Panc1 (cell line): ENCODE measurements around the gene SLC22A23.

Experiments used
- POLR2AphosphoS5 ChIP-seq: IDR thresholded peaks from 2 replicates; pipeline ENCODE4 v1.6.1; 2012; ENCODE audit warnings: mild to moderate bottlenecking, low read depth, low read length, moderate library complexity
- REST ChIP-seq, 2 experiments: IDR thresholded peaks; 2 replicates each; pipeline ENCODE4 v1.6.1; 2011 to 2012; ENCODE audit warnings: low read depth in 2 of 2, control low read depth in 1 of 2, low read length in 1 of 2, mild to moderate bottlenecking in 1 of 2, moderate library complexity in 1 of 2; ENCODE audit not compliant: insufficient read depth in 1 of 2
- SIN3A ChIP-seq: IDR thresholded peaks from 2 replicates; pipeline ENCODE4 v1.6.1; 2012; ENCODE audit warnings: low read depth, mild to moderate bottlenecking, low read length, moderate library complexity, borderline replicate concordance; ENCODE audit not compliant: insufficient read depth
- TCF7L2 ChIP-seq: IDR thresholded peaks from 2 replicates; pipeline ENCODE4 v1.6.1; 2011; ENCODE audit warnings: mild to moderate bottlenecking, low read depth, low read length, inconsistent platforms
- TF ChIP-seq, protein P1 (sequence below): fragments of 450-650 bp; IDR thresholded peaks from 2 replicates; pipeline ENCODE4 v1.5.1; 2017; ENCODE audit warnings: mild to moderate bottlenecking

DNA sequence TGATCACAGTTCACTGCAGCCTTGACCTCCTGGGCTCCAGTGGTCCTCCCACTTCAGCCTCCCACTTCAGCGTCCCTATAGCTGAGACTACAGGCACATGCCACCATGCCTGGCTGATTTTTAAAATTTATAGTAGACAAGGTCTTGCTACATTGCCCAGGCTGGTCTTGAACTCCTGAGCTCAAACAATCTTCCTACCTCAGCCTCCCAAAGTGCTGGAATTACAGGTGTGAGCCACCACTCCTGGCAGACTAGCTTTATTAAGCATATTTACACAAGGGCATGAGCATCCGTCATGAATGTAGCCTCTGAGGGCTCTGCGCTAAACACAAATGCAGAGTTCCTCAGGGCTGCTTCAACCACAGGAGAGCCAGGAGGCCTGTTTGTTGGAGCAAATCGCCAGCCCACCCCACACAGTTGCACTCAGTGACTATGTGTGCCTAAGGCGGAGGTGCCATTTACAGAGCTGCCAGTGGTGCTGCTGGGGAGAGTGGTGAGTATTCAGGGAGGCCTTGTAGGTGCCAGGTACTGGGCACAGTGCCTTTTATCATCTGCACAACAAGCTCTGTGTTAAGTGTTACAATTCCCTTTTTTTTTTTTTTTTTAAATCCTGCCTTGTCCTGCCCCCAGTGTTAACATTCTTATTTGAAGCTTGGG, 119.9 kb downstream of the SLC22A23 start:
- TF ChIP-seq, protein P1, sequence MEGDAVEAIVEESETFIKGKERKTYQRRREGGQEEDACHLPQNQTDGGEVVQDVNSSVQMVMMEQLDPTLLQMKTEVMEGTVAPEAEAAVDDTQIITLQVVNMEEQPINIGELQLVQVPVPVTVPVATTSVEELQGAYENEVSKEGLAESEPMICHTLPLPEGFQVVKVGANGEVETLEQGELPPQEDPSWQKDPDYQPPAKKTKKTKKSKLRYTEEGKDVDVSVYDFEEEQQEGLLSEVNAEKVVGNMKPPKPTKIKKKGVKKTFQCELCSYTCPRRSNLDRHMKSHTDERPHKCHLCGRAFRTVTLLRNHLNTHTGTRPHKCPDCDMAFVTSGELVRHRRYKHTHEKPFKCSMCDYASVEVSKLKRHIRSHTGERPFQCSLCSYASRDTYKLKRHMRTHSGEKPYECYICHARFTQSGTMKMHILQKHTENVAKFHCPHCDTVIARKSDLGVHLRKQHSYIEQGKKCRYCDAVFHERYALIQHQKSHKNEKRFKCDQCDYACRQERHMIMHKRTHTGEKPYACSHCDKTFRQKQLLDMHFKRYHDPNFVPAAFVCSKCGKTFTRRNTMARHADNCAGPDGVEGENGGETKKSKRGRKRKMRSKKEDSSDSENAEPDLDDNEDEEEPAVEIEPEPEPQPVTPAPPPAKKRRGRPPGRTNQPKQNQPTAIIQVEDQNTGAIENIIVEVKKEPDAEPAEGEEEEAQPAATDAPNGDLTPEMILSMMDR, result no peak
- TF ChIP-seq POLR2AphosphoS5 (no peak), SIN3A (no peak), REST (IDR thresholded peaks at IDR 0.05; ENCODE audit: insufficient read depth in 1 of 2, low read depth in 2 of 2, low read length in 1 of 2) (no peak), TCF7L2 (no peak)
